ENCODE data around the gene DYNLT5.

DNA sequence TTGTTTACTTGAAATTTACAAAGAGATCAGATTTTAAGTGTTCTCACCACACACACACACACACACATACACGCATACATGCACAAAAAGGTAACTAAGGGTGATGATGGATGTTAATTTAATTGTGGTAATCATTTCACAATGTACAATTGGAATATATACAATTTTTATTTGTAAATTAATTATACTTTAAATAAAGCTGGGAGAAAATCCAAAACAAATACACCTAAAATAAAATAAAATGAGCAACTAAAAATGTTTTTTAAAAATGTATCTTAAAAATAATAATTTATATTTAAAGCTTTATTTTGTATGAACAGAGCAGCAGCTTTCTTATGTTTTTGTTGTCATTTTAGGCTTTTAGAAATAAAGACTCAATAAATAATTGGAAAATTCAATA lies 57.0 kb downstream of the DYNLT5 start:
- TF ChIP-seq CTCF (conservative IDR thresholded peaks at IDR 0.05; ENCODE audit: low read length) (no peak), EZH2phosphoT487 (IDR thresholded peaks at IDR 0.05; ENCODE audit: borderline replicate concordance) (no peak)
